Tibial artery (tissue), 4 donors: Measurements from ENCODE around the gene VILL.
A peak's percentile ranks its signal among the peaks of the same experiment; 100 is the strongest.

Source experiments
- DNase-seq, 2 donors: peaks; one replicate each; pipeline ENCODE4 v3.0.0-alpha.2; 2019
- H3K27ac ChIP-seq, 2 donors: fragments of 200-600 bp; sonication (generic) in 1 of 2; 1 replicate in 1 of 2; 2 replicates in 1 of 2; pipeline ENCODE4 v1.5.1; 2018 to 2019; ENCODE audit warnings: mild to moderate bottlenecking in 1 of 2
- H3K27me3 ChIP-seq, 2 donors: fragments of 200-600 bp; sonication (generic) in 1 of 2; one replicate each; pipeline versions ENCODE4 v1.5.1 to v1.6.0; 2016 to 2019
- H3K36me3 ChIP-seq, 3 donors: fragments of 200-600 bp; sonication (generic) in 2 of 3; one replicate each; pipeline ENCODE4 v1.5.1; 2016 to 2019; ENCODE audit warnings: mild to moderate bottlenecking in 2 of 3
- H3K4me1 ChIP-seq, 4 donors: fragments of 200-600 bp; sonication (generic) in 2 of 4; 1 replicate in 3 of 4; 2 replicates in 1 of 4; pipeline ENCODE4 v1.5.1; 2016 to 2019
- H3K4me3 ChIP-seq, 2 donors: fragments of 200-600 bp; sonication (generic) in 1 of 2; 1 replicate in 1 of 2; 2 replicates in 1 of 2; pipeline ENCODE4 v1.5.1; 2018 to 2019; ENCODE audit warnings: mild to moderate bottlenecking in 2 of 2
- H3K9me3 ChIP-seq, 3 donors: fragments of 200-600 bp; sonication (generic) in 1 of 3; one replicate each; pipeline ENCODE4 v1.5.1; 2016 to 2019
- CTCF ChIP-seq, 2 experiments: fragments of 200-600 bp in 1 of 2; fragments of 450-650 bp in 1 of 2; IDR thresholded peaks; one replicate each; pipeline ENCODE4 v1.5.1; 2017 to 2019; ENCODE audit warnings: antibody characterized with exemption in 2 of 2, mild to moderate bottlenecking in 1 of 2, moderate library complexity in 1 of 2
- intact Hi-C: fragments of 100-400 bp; cut with DNase I; formaldehyde crosslinking; loops from one replicate; pipeline ENCODE4 v1.15.0; 2023; ENCODE audit warnings: low total_unique reads

VILL gene

GRCh38 chr3:37956723-37957538 lies 33.7 kb upstream of the VILL start:
- TF ChIP-seq CTCF (IDR thresholded peaks at IDR 0.05): no peak
- no peak for DNase-seq
- H3K4me1 ChIP-seq: peaks cover 0 to 38% (median 21%) of the 10 kb centered on the region in 4 donors
- no peaks in the 10 kb centered on the region for H3K9me3 ChIP-seq
- no peak overlapping the region for H3K4me3 ChIP-seq
- no peaks in the 10 kb centered on the region for H3K27me3 ChIP-seq
- H3K27ac ChIP-seq: peak overlapping the region; percentile 76 to 77
- intact Hi-C loops: no loop called here
- H3K36me3 ChIP-seq: peaks cover 0 to 12% (median 8%) of the 10 kb centered on the region in 3 donors

GRCh38 chr3:37957539-37957936 lies 33.0 kb upstream of the VILL start:
- no peak overlapping the region for H3K4me3 ChIP-seq
- TF ChIP-seq CTCF (IDR thresholded peaks at IDR 0.05): no peak
- intact Hi-C loops: no loop called here
- peak overlapping the region; percentile 76 to 77 for H3K27ac ChIP-seq
- H3K27me3 ChIP-seq: no peaks in the 10 kb centered on the region
- peaks cover 0 to 12% (median 8%) of the 10 kb centered on the region in 3 donors for H3K36me3 ChIP-seq
- H3K4me1 ChIP-seq: peaks cover 0 to 38% (median 22%) of the 10 kb centered on the region in 4 donors
- H3K9me3 ChIP-seq: no peaks in the 10 kb centered on the region
- peak in 1 of 2 donors; percentile 48 for DNase-seq

GRCh38 chr3:37961622-37962431 lies 28.8 kb upstream of the VILL start:
- H3K4me1 ChIP-seq: peaks cover 0 to 27% (median 15%) of the 10 kb centered on the region in 4 donors
- H3K27me3 ChIP-seq: no peaks in the 10 kb centered on the region
- H3K9me3 ChIP-seq: no peaks in the 10 kb centered on the region
- TF ChIP-seq CTCF (IDR thresholded peaks at IDR 0.05): no peak
- H3K4me3 ChIP-seq: no peak overlapping the region
- DNase-seq: peak in 1 of 2 donors; percentile 39
- intact Hi-C loops: no loop called here
- no peak overlapping the region for H3K27ac ChIP-seq
- peaks cover 0 to 18% (median 0%) of the 10 kb centered on the region in 3 donors for H3K36me3 ChIP-seq

GRCh38 chr3:37963016-37963415 lies 27.6 kb upstream of the VILL start:
- H3K4me3 ChIP-seq: no peak overlapping the region
- H3K4me1 ChIP-seq: peaks cover 0 to 25% (median 12%) of the 10 kb centered on the region in 4 donors
- TF ChIP-seq CTCF (IDR thresholded peaks at IDR 0.05): no peak
- DNase-seq: no peak
- H3K9me3 ChIP-seq: no peaks in the 10 kb centered on the region
- H3K36me3 ChIP-seq: peaks cover 0 to 18% (median 0%) of the 10 kb centered on the region in 3 donors
- no peaks in the 10 kb centered on the region for H3K27me3 ChIP-seq
- H3K27ac ChIP-seq: peak overlapping the region; percentile 25 to 44
- intact Hi-C loops: no loop called here

- intact Hi-C loops: no loop called here
- DNase-seq: no peak
- Histone ChIP-seq H3K27me3 (no peaks in the 10 kb centered on the region), H3K27ac (peak overlapping the region; percentile 25 to 44), H3K4me3 (no peak overlapping the region), H3K36me3 (peaks cover 0 to 19% (median 0%) of the 10 kb centered on the region in 3 donors), H3K4me1 (peaks cover 0 to 25% (median 12%) of the 10 kb centered on the region in 4 donors), H3K9me3 (no peaks in the 10 kb centered on the region)
- TF ChIP-seq CTCF (IDR thresholded peaks at IDR 0.05): no peak
These were observed 27.0 kb upstream of the VILL start for GRCh38 chr3:37963635-37964034.
